ENCODE measurements around the gene FAM193B.

FAM193B gene

GRCh38 chr5:177519463-177520235, 34.7 kb downstream of the FAM193B start:
- DNase-seq (ENCODE audit: insufficient read length, low spot score) = no peak
- FAIRE-seq = no peak

- FAIRE-seq (peak; percentile 98), DNase-seq (ENCODE audit: insufficient read length, low spot score) (peak; percentile 98)
These were observed 37.5 kb downstream of the FAM193B start, which contains the start of gene DDX41 for GRCh38 chr5:177516601-177517568. Gene DDX41, minus strand, starts transcription at chr5:177516961. Its CDS starts 16 bp downstream, at chr5:177516945.

GRCh38 chr5:177515580-177515979, 38.8 kb downstream of the FAM193B start:
- DNase-seq (ENCODE audit: insufficient read length, low spot score) (no peak), FAIRE-seq (no peak)

- DNase-seq (ENCODE audit: insufficient read length, low spot score) (no peak), FAIRE-seq (no peak)
These were observed 39.8 kb downstream of the FAM193B start for GRCh38 chr5:177514541-177514940.

- no peak for FAIRE-seq
- DNase-seq (ENCODE audit: insufficient read length, low spot score) = no peak
These were observed 40.9 kb downstream of the FAM193B start for GRCh38 chr5:177513500-177513899.

GRCh38 chr5:177512736-177513380, 41.5 kb downstream of the FAM193B start:
- DNase-seq (ENCODE audit: insufficient read length, low spot score) (no peak), FAIRE-seq (no peak)

GRCh38 chr5:177511796-177512675, 42.3 kb downstream of the FAM193B start:
- no peak for DNase-seq (ENCODE audit: insufficient read length, low spot score)
- no peak for FAIRE-seq

- FAIRE-seq (no peak), DNase-seq (ENCODE audit: insufficient read length, low spot score) (no peak)
These were observed 43.2 kb downstream of the FAM193B start for GRCh38 chr5:177511181-177511580.

- DNase-seq (ENCODE audit: insufficient read length, low spot score) = no peak
- FAIRE-seq = no peak
These were observed 43.8 kb downstream of the FAM193B start for GRCh38 chr5:177510567-177511053.

- FAIRE-seq (no peak), DNase-seq (ENCODE audit: insufficient read length, low spot score) (no peak)
These were observed 44.3 kb downstream of the FAM193B start for GRCh38 chr5:177509991-177510566.

- no peak for DNase-seq (ENCODE audit: insufficient read length, low spot score)
- FAIRE-seq = no peak
These were observed 44.9 kb downstream of the FAM193B start, which contains the start of gene DOK3 for GRCh38 chr5:177509381-177509951. Gene DOK3, minus strand, starts transcription at chr5:177509826. Its CDS starts 286 bp downstream, at chr5:177509540.

GRCh38 chr5:177508837-177509236, 45.5 kb downstream of the FAM193B start:
- FAIRE-seq = no peak
- DNase-seq (ENCODE audit: insufficient read length, low spot score) = no peak

GRCh38 chr5:177508221-177508611, 46.1 kb downstream of the FAM193B start:
- FAIRE-seq (no peak), DNase-seq (ENCODE audit: insufficient read length, low spot score) (no peak)

GRCh38 chr5:177507596-177508220, 46.7 kb downstream of the FAM193B start:
- FAIRE-seq = no peak
- no peak for DNase-seq (ENCODE audit: insufficient read length, low spot score)

GRCh38 chr5:177507165-177507564, 47.2 kb downstream of the FAM193B start:
- no peak for FAIRE-seq
- DNase-seq (ENCODE audit: insufficient read length, low spot score) = no peak

- DNase-seq (ENCODE audit: insufficient read length, low spot score) = no peak
- no peak for FAIRE-seq
These were observed 49.3 kb downstream of the FAM193B start for GRCh38 chr5:177505075-177505474.

GRCh38 chr5:177504086-177505056, 50.0 kb downstream of the FAM193B start:
- DNase-seq (ENCODE audit: insufficient read length, low spot score) (no peak), FAIRE-seq (no peak)

Data from HTR-8/SVneo (cell line).